Measurements from ENCODE around the gene PDIK1L.

The PDIK1L gene

GRCh38 chr1:26166719-26167281 lies 55.2 kb downstream of the PDIK1L start:
- TF ChIP-seq CTCF (conservative IDR thresholded peaks at IDR 0.05; ENCODE audit: low read depth, low read length) = no peak
- no peak for DNase-seq (ENCODE audit: low read depth)
- no peak overlapping the region for H3K4me3 ChIP-seq (ENCODE audit: low read length)

GRCh38 chr1:26168410-26169197 lies 57.0 kb downstream of the PDIK1L start, which contains the start of gene C1orf232:
C1orf232 (minus strand) TSS chr1:26168963; CDS start chr1:26168499, 464 bp downstream.
- peak within 1 kb of the TSS; percentile 74 for H3K4me3 ChIP-seq (ENCODE audit: low read length)
- TF ChIP-seq CTCF (conservative IDR thresholded peaks at IDR 0.05; ENCODE audit: low read depth, low read length) = no peak
- DNase-seq (ENCODE audit: low read depth) = no peak

GRCh38 chr1:26169198-26169554 lies 57.6 kb downstream of the PDIK1L start:
- no peak for DNase-seq (ENCODE audit: low read depth)
- no peak for TF ChIP-seq CTCF (conservative IDR thresholded peaks at IDR 0.05; ENCODE audit: low read depth, low read length)
- H3K4me3 ChIP-seq (ENCODE audit: low read length) = peak overlapping the region; percentile 74

GRCh38 chr1:26169669-26170471 lies 58.2 kb downstream of the PDIK1L start, which contains the start of gene ZNF593:
ZNF593 (plus strand) TSS chr1:26169908; CDS start chr1:26169984, 76 bp downstream.
- DNase-seq (ENCODE audit: low read depth) = peak; percentile 64
- peak within 1 kb of the TSS; percentile 74 for H3K4me3 ChIP-seq (ENCODE audit: low read length)
- TF ChIP-seq CTCF (conservative IDR thresholded peaks at IDR 0.05; ENCODE audit: low read depth, low read length) = peak; percentile 88

- no peak for DNase-seq (ENCODE audit: low read depth)
- no peak for TF ChIP-seq CTCF (conservative IDR thresholded peaks at IDR 0.05; ENCODE audit: low read depth, low read length)
- peak overlapping the region; percentile 74 for H3K4me3 ChIP-seq (ENCODE audit: low read length)
Measured at GRCh38 chr1:26170472-26170821, 58.8 kb downstream of the PDIK1L start.

GRCh38 chr1:26171084-26172072 lies 59.8 kb downstream of the PDIK1L start, which contains the start of gene ZNF593OS:
ZNF593OS (minus strand) TSS chr1:26171832; CDS start chr1:26171661, 171 bp downstream.
- H3K4me3 ChIP-seq (ENCODE audit: low read length) = peak within 1 kb of the TSS; percentile 74
- peak; percentile 40 for DNase-seq (ENCODE audit: low read depth)
- TF ChIP-seq CTCF (conservative IDR thresholded peaks at IDR 0.05; ENCODE audit: low read depth, low read length) = no peak

Measured in retinal pigment epithelial cell (primary cell).